ENCODE results near the gene SHB. TPM values are rescaled to one million over a fixed set of nuclear protein-coding genes. Genes with fewer than 3 reads are reported as not detected.

SHB gene
- total RNA-seq, 2 donors from 2014 or later = 41.7 to 57.9 TPM

DNA sequence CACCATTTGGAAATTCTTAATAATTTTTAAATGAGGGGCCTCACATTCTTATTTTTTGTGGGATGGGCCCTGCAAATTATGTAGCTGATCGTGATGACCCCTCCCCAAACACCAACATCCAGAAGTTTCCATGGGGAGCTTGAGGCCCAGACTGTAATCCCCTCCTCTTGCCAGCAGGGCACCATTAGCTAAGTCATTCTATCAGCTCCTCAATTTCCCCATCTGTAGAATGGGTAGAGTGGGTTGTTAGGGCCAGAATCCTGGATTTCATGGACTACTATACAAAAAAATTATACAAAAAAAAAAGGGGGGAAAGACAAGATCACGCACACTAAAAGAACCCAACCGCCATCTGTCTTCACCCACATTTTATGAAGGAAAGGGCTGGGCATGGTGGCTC is 38.4 kb downstream of the SHB start:
- H3K27me3 ChIP-seq (replicated peaks; ENCODE audit: insufficient read depth) = no peaks in the 10 kb centered on the region
- H3K4me3 ChIP-seq = no peak overlapping the region
- DNase-seq (ENCODE audit: low spot score) (no peak), ATAC-seq (ENCODE audit: insufficient number of reproducible peaks, low FRiP score, low read depth) (no peak)
- TF ChIP-seq, protein P1, sequence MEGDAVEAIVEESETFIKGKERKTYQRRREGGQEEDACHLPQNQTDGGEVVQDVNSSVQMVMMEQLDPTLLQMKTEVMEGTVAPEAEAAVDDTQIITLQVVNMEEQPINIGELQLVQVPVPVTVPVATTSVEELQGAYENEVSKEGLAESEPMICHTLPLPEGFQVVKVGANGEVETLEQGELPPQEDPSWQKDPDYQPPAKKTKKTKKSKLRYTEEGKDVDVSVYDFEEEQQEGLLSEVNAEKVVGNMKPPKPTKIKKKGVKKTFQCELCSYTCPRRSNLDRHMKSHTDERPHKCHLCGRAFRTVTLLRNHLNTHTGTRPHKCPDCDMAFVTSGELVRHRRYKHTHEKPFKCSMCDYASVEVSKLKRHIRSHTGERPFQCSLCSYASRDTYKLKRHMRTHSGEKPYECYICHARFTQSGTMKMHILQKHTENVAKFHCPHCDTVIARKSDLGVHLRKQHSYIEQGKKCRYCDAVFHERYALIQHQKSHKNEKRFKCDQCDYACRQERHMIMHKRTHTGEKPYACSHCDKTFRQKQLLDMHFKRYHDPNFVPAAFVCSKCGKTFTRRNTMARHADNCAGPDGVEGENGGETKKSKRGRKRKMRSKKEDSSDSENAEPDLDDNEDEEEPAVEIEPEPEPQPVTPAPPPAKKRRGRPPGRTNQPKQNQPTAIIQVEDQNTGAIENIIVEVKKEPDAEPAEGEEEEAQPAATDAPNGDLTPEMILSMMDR (IDR thresholded peaks at IDR 0.05) = peak; percentile 8
- H3K36me3 ChIP-seq = no peaks in the 10 kb centered on the region
- no peak overlapping the region for H3K27ac ChIP-seq
- peaks cover 13 to 47% of the 10 kb centered on the region in 2 donors for H3K4me1 ChIP-seq (ENCODE audit: control insufficient read depth in 1 of 2, low read depth in 2 of 2)
- H3K9me3 ChIP-seq = no peaks in the 10 kb centered on the region

GRCh38 chr9:38029915-38030638 is 39.0 kb downstream of the SHB start:
- H3K36me3 ChIP-seq = no peaks in the 10 kb centered on the region
- ATAC-seq (ENCODE audit: insufficient number of reproducible peaks, low FRiP score, low read depth) (no peak), DNase-seq (ENCODE audit: low spot score) (no peak)
- no peak overlapping the region for H3K4me3 ChIP-seq
- peaks cover 19 to 48% of the 10 kb centered on the region in 2 donors for H3K4me1 ChIP-seq (ENCODE audit: control insufficient read depth in 1 of 2, low read depth in 2 of 2)
- TF ChIP-seq, protein P1 (IDR thresholded peaks at IDR 0.05) = no peak
- H3K27me3 ChIP-seq (replicated peaks; ENCODE audit: insufficient read depth) = no peaks in the 10 kb centered on the region
- H3K9me3 ChIP-seq = no peaks in the 10 kb centered on the region
- H3K27ac ChIP-seq = no peak overlapping the region

DNA sequence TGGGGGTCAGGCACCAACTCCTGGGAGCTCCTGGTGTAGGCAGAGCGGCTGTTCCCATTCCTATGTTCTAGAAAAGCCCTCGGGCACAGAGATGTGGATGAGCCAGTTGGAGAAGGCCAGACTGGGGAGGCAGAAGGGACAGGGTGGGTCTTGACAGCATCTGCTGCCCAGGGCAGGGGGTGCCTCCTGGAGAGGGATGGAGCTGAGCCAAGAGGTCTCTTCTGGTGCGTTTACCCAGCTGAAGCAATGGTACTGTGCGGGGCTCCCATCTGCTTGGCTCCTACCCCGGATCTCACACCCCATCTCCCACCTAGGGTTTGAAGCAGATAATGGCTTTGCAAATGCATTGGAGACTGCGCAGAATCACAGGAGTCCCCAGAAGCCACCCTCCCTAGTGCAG is 41.3 kb downstream of the SHB start:
- Histone ChIP-seq H3K27me3 (replicated peaks; ENCODE audit: insufficient read depth) (no peaks in the 10 kb centered on the region), H3K4me1 (ENCODE audit: control insufficient read depth in 1 of 2, low read depth in 2 of 2) (peaks cover 32 to 66% of the 10 kb centered on the region in 2 donors), H3K36me3 (no peaks in the 10 kb centered on the region), H3K4me3 (no peak overlapping the region), H3K9me3 (no peaks in the 10 kb centered on the region), H3K27ac (peak overlapping the region; percentile 70 to 75)
- DNase-seq (ENCODE audit: low spot score) (no peak), ATAC-seq (ENCODE audit: insufficient number of reproducible peaks, low FRiP score, low read depth) (no peak)
- TF ChIP-seq, protein P1 (IDR thresholded peaks at IDR 0.05) = no peak

DNA sequence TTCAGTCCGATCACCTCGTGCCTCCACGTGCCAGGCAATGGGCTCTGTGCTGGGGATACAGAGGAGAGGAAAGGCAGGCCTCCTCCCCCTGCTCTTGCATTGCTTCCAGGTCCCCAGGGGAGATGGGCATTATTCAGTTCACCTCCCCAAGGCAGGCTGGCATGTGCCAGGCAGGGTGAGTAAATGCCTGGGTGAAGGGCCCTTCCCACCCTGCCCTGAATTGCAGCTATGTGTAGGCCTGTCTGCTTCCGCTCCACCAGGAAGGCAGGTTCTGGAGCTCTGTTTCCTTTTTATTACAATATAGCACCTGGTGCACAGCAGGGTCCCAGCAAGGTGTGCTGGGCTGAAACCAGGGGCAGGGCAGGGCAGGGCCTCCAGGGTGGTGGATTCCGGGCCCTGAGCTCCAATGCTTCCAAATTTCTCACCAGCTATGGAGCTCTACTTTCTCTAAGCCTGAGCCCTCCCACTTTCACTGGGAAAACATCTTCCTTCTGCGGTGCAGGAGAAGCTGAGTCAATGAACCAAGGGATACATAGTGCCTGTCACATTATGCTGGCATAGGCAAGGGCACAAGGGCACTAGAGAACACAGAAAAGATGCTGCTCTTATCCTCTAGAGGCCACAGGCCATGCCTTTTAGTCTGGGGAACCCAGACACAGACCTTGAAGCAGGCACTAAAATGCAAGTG is 42.0 kb downstream of the SHB start:
- ATAC-seq (ENCODE audit: insufficient number of reproducible peaks, low FRiP score, low read depth) = no peak
- no peak overlapping the region for H3K4me3 ChIP-seq

More for the DNA sequence above, 42.0 kb downstream of the SHB start:
- TF ChIP-seq, protein P1 (IDR thresholded peaks at IDR 0.05) = no peak
- Histone ChIP-seq H3K27me3 (replicated peaks; ENCODE audit: insufficient read depth) (no peaks in the 10 kb centered on the region), H3K27ac (peak overlapping the region; percentile 70 to 75), H3K4me1 (ENCODE audit: control insufficient read depth in 1 of 2, low read depth in 2 of 2) (peaks cover 29 to 63% of the 10 kb centered on the region in 2 donors), H3K9me3 (no peaks in the 10 kb centered on the region), H3K36me3 (no peaks in the 10 kb centered on the region)
- no peak for DNase-seq (ENCODE audit: low spot score)

All from thoracic aorta (tissue), 2 donors.